ENCODE data around the gene DNER. TPM values are rescaled to one million over a fixed set of nuclear protein-coding genes. Genes with fewer than 3 reads are reported as not detected.

DNER gene
- polyA plus RNA-seq, 1 donor (not counting 4 experiments of a cell fraction or from before 2014, with no cell fraction given): 8.5 TPM

GRCh38 chr2:229559986-229560385, 154.4 kb downstream of the DNER start:
- no peak overlapping the region for H2AFZ ChIP-seq (ENCODE audit: control insufficient read depth, low read length)
- no peaks in the 10 kb centered on the region for H3K9me3 ChIP-seq (ENCODE audit: control insufficient read depth, low read depth, low read length)
- FAIRE-seq (no peak), DNase-seq (ENCODE audit: low read depth, low spot score) (no peak)
- no peaks in the 10 kb centered on the region for H3K27me3 ChIP-seq (ENCODE audit: control insufficient read depth, extremely low read depth, insufficient read depth, low read length)
- H4K20me1 ChIP-seq (ENCODE audit: control insufficient read depth, extremely low read depth, insufficient read depth, low read length): no peaks in the 10 kb centered on the region
- no peak overlapping the region for H3K4me2 ChIP-seq (ENCODE audit: control insufficient read depth, extremely low read depth, insufficient read depth, low read depth, low read length)
- no peak overlapping the region for H3K4me3 ChIP-seq (ENCODE audit: control insufficient read depth in 2 of 3, extremely low read depth in 1 of 3, insufficient read depth in 2 of 3, low read depth in 1 of 3, low read length in 3 of 3)
- TF ChIP-seq CTCF (optimal IDR thresholded peaks at IDR 0.05 in 1 of 3, IDR thresholded peaks at IDR 0.05 in 1 of 3, conservative IDR thresholded peaks at IDR 0.05 in 1 of 3; ENCODE audit: extremely low read depth in 1 of 3, insufficient read depth in 2 of 3, low read length in 3 of 3): no peak
- TF ChIP-seq EZH2 (IDR thresholded peaks at IDR 0.05; ENCODE audit: low read length): no peak
- no peaks in the 10 kb centered on the region for H3K9me1 ChIP-seq (ENCODE audit: control insufficient read depth, extremely low read depth, insufficient read depth, low read length)
- no peaks in the 10 kb centered on the region for H3K79me2 ChIP-seq (ENCODE audit: control insufficient read depth, insufficient read depth, low read length)
- H3K9ac ChIP-seq (ENCODE audit: control insufficient read depth, extremely low read depth, insufficient read depth, low read length): no peak overlapping the region
- no peaks in the 10 kb centered on the region for H3K4me1 ChIP-seq (ENCODE audit: control insufficient read depth, extremely low read depth, insufficient read depth, low read length)
- H3K36me3 ChIP-seq (ENCODE audit: control insufficient read depth in 2 of 2, extremely low read depth in 1 of 2, insufficient read depth in 2 of 2, low read length in 2 of 2): no peaks in the 10 kb centered on the region
- no peak overlapping the region for H3K27ac ChIP-seq (ENCODE audit: control insufficient read depth, insufficient read depth, low read length)
- dilution Hi-C loops (cut with MboI; ENCODE audit: extremely low pct_ligation_motif_present, low sequenced_read_pairs): no loop called here

- dilution Hi-C loops (cut with MboI; ENCODE audit: extremely low pct_ligation_motif_present, low sequenced_read_pairs): no loop called here
- Histone ChIP-seq H3K27me3 (ENCODE audit: control insufficient read depth, extremely low read depth, insufficient read depth, low read length) (no peaks in the 10 kb centered on the region), H3K4me3 (ENCODE audit: control insufficient read depth in 2 of 3, extremely low read depth in 1 of 3, insufficient read depth in 2 of 3, low read depth in 1 of 3, low read length in 3 of 3) (no peak overlapping the region), H3K4me2 (ENCODE audit: control insufficient read depth, extremely low read depth, insufficient read depth, low read depth, low read length) (no peak overlapping the region), H3K27ac (ENCODE audit: control insufficient read depth, insufficient read depth, low read length) (no peak overlapping the region), H2AFZ (ENCODE audit: control insufficient read depth, low read length) (no peak overlapping the region), H3K4me1 (ENCODE audit: control insufficient read depth, extremely low read depth, insufficient read depth, low read length) (no peaks in the 10 kb centered on the region), H3K79me2 (ENCODE audit: control insufficient read depth, insufficient read depth, low read length) (no peaks in the 10 kb centered on the region), H3K9me1 (ENCODE audit: control insufficient read depth, extremely low read depth, insufficient read depth, low read length) (no peaks in the 10 kb centered on the region), H3K9me3 (ENCODE audit: control insufficient read depth, low read depth, low read length) (no peaks in the 10 kb centered on the region), H3K9ac (ENCODE audit: control insufficient read depth, extremely low read depth, insufficient read depth, low read length) (no peak overlapping the region), H4K20me1 (ENCODE audit: control insufficient read depth, extremely low read depth, insufficient read depth, low read length) (no peaks in the 10 kb centered on the region), H3K36me3 (ENCODE audit: control insufficient read depth in 2 of 2, extremely low read depth in 1 of 2, insufficient read depth in 2 of 2, low read length in 2 of 2) (no peaks in the 10 kb centered on the region)
- TF ChIP-seq EZH2 (IDR thresholded peaks at IDR 0.05; ENCODE audit: low read length) (no peak), CTCF (optimal IDR thresholded peaks at IDR 0.05 in 1 of 3, IDR thresholded peaks at IDR 0.05 in 1 of 3, conservative IDR thresholded peaks at IDR 0.05 in 1 of 3; ENCODE audit: extremely low read depth in 1 of 3, insufficient read depth in 2 of 3, low read length in 3 of 3) (no peak)
- DNase-seq (ENCODE audit: low read depth, low spot score) (no peak), FAIRE-seq (no peak)
Observed at GRCh38 chr2:229553091-229553490, 161.3 kb downstream of the DNER start.

Data from keratinocyte (primary cell).